Stimulated activated CD4-positive, alpha-beta T cell treated with anti-CD3 and anti-CD28 coated beads, TNF-alpha, amount 100 ng/mL, for 4 hours (primary cell): ENCODE results near the gene TEX36.
"Not testable (repeated sequence)": the region's sequence is repeated elsewhere in the genome, so short reads cannot be mapped to it uniquely, and the experiment has no call there.

Source experiments
- DNase-seq, 3 experiments: peaks; one replicate each; pipeline ENCODE4 v3.0.0-alpha.2; 2020; ENCODE audit warnings: low read depth in 3 of 3

TEX36 gene

GRCh38 chr10:125692196-125692595 lies 9.2 kb upstream of the TEX36 start:
- no peak for DNase-seq

- DNase-seq = no peak
Observed at GRCh38 chr10:125691160-125691981, 8.4 kb upstream of the TEX36 start.

GRCh38 chr10:125689955-125690569 lies 7.1 kb upstream of the TEX36 start:
- no peak for DNase-seq

GRCh38 chr10:125687507-125688185 lies 4.7 kb upstream of the TEX36 start:
- DNase-seq = no peak

- no peak for DNase-seq
Observed at GRCh38 chr10:125684581-125684980, 1.6 kb upstream of the TEX36 start.

- DNase-seq = no peak
Observed at GRCh38 chr10:125683821-125684220, 858 bp upstream of the TEX36 start.

- DNase-seq = no peak
Observed at GRCh38 chr10:125679436-125679835, 3.5 kb downstream of the TEX36 start.

- DNase-seq = no peak
Observed at GRCh38 chr10:125672884-125673283, 10.1 kb downstream of the TEX36 start.

- DNase-seq = no peak
Observed at GRCh38 chr10:125662584-125662983, 20.4 kb downstream of the TEX36 start.

- no peak for DNase-seq
Observed at GRCh38 chr10:125661941-125662515, 20.9 kb downstream of the TEX36 start.

GRCh38 chr10:125661431-125661940 lies 21.5 kb downstream of the TEX36 start:
- DNase-seq = no peak

- no peak for DNase-seq
Observed at GRCh38 chr10:125659071-125659470, 23.9 kb downstream of the TEX36 start.

GRCh38 chr10:125656523-125656922 lies 26.4 kb downstream of the TEX36 start:
- no peak for DNase-seq

GRCh38 chr10:125653113-125653512 lies 29.9 kb downstream of the TEX36 start:
- not testable (repeated sequence) for DNase-seq

- DNase-seq = no peak
Observed at GRCh38 chr10:125646311-125646710, 36.7 kb downstream of the TEX36 start.

- no peak for DNase-seq
Observed at GRCh38 chr10:125641398-125641797, 41.6 kb downstream of the TEX36 start.

GRCh38 chr10:125640653-125641052 lies 42.3 kb downstream of the TEX36 start:
- DNase-seq = no peak

GRCh38 chr10:125639846-125640245 lies 43.1 kb downstream of the TEX36 start:
- no peak for DNase-seq

- DNase-seq = no peak
Observed at GRCh38 chr10:125638555-125638954, 44.4 kb downstream of the TEX36 start.

GRCh38 chr10:125637496-125637895 lies 45.5 kb downstream of the TEX36 start:
- DNase-seq = no peak

GRCh38 chr10:125634606-125635005 lies 48.4 kb downstream of the TEX36 start:
- DNase-seq = no peak

- no peak for DNase-seq
Observed at GRCh38 chr10:125633517-125633999, 49.4 kb downstream of the TEX36 start.
